ENCODE measurements around the gene KSR1.
A peak's percentile ranks its signal among the peaks of the same experiment; 100 is the strongest.
"Not testable (repeated sequence)": the region's sequence is repeated elsewhere in the genome, so short reads cannot be mapped to it uniquely, and the experiment has no call there.

Gene KSR1

GRCh38 chr17:27646232-27646631 is 190.0 kb downstream of the KSR1 start:
- DNase-seq = no peak

- no peak for DNase-seq
These were observed 191.5 kb downstream of the KSR1 start for GRCh38 chr17:27647765-27648164.

- DNase-seq = not testable (repeated sequence)
These were observed 192.9 kb downstream of the KSR1 start for GRCh38 chr17:27649111-27649571.

DNA sequence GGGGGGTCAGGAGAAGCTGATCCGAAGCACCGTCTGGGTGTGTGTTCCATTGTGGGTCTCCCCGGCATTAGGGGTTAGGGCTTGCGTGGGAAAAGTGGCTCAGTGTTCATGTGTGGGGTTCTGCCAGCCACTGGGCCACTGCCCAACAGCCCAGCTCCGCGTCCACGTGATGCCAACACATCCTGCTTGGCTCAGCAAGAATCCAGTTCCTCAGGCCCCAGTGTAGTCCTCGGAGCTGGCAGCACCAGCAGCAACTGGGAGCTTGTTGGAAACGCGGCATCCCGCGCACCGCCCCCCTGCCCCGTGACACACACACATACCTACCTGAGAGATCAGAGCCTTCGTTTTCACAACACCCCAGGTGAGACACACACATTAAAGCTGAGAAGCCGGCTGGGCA is 193.7 kb downstream of the KSR1 start:
- DNase-seq = no peak

DNA sequence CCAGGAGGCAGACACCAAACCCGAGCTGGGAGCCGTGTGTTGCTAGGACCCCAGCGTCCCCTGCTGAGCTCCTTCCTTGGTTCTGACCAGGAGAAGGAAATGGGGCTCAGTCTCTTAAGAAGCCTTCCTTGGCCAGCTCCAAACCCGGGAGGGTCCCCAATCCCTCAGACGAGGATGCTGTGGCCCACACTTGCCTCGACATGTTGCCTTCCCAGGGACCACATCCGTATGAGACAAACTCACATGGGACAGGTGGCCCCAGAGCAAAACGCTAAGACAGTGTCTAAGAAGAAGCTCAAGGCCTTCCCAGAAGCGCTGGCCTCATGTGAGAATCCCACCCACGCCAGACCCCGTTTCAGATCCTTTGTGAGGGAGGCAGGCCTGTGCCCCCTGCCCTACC is 194.6 kb downstream of the KSR1 start:
- DNase-seq = no peak

GRCh38 chr17:27651411-27652345 is 195.4 kb downstream of the KSR1 start:
- peak; percentile 70 for DNase-seq

- DNase-seq = not testable (repeated sequence)
These were observed 197.3 kb downstream of the KSR1 start for GRCh38 chr17:27653449-27653971.

DNA sequence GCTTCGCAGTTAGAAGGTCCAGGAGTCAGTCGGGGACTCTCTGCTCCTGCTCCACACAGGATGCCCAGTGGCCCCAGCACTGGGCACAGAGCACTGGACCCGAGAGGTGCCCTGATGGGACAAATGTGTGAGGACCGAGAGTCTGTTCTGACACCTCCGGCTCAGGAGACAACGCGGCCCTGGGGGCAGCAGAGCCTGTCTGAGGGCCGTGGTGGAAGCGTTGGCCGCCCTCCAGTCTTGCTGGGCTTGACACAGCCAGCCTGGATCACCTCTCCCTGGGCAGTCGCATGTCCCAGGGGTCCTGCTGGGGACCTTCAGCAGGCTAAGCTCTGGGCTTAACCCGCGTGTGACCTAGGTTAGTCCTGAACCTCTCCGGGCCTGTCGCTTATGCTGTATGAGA is 197.9 kb downstream of the KSR1 start:
- DNase-seq = no peak

DNA sequence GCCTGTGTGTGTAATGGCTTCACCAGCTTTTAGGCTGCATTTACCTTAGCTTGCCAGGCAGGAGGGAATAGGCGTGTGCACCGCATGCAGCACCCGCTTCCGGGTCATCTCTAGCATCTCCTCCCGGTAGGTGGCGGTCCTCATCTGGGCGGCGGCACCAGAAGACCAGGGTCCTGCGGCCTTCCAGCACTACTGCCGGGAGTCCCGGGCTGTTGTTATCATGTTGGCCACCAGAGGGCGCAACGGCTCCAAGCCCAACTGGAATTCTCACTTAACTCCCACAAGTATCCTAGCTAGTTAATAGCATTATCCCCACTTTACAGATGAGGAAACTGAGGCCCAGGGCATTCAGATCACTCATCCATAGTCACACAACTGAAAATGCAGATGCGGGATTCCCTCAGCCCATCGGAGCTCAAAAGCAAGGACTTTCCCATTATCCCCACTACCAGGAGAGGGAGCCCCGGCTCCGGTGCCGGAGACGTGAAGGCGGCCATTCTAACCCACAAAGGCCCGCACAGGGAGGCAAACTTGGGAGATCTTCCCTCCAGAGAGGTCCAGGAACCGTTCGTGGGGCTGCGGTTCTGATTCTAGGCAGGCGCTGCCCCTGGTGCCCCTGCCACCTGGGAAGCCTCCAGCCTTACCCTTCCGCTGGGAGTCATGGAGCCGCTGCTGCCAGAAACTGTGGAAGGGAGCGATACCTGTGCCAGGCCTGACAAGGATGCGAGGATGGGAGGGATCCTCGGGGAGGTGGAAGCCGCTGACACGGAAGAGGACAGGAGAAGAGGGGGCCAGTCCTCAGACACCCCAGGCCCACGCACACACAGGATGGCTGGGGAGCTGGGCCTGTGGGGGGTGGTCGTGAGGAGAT is 198.6 kb downstream of the KSR1 start:
- DNase-seq = peak; percentile 64

GRCh38 chr17:27655525-27656111 is 199.4 kb downstream of the KSR1 start:
- not testable (repeated sequence) for DNase-seq

- DNase-seq = not testable (repeated sequence)
These were observed 200.4 kb downstream of the KSR1 start for GRCh38 chr17:27656620-27657019.

DNA sequence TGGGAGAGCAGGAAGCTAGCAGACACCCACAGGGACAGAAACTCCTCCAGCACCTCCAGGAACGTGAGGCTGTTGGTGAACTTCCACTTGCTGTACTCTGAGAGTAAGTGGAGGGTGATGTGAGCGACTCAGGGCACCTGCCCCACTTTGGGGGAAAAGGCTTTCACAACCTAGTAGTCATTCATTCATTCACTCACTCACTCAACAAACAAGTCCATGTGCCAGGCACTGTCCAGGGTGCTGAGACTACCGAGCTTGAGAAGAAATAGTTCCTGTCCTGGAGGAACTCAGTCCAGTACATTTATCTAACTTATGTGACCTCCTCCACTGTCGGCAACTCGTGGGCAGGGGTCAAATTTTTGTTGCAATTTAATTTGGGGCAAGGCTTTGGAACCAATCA is 201.4 kb downstream of the KSR1 start:
- no peak for DNase-seq

GRCh38 chr17:27659683-27660082 is 203.4 kb downstream of the KSR1 start:
- DNase-seq = no peak

- DNase-seq = no peak
These were observed 204.2 kb downstream of the KSR1 start for GRCh38 chr17:27660436-27660835.

DNA sequence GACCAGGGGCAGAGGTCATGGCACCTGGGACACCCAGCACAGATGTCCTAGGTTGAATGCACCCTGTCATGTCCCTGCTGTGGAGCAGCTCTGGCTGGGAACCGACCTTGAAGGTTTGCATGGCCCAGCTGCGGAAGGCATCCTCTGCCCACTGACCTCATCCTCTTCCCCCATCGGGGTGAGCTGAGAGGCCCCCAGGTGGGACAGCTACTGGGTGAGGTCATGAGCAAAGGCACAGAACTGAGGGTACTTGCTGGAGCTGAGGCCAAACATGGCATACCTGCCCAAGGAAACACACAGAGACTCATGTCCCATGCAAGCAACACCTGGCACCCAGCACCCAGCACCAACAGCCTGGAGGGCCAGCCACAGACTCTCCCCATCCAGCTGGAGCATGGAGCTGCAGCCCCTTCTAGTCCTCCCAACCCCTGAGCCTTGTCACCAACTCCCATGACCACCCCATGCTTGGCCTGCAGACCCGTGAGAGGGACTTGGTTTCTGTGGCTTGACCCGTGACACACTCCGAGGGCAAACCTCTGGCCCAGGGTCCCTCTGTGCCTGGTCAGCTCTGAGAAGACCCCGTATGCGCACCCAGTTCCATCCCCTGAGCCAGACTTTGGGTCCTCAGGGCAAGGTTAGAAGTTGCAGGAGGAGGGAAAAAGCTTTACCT is 207.8 kb downstream of the KSR1 start:
- no peak for DNase-seq

DNA sequence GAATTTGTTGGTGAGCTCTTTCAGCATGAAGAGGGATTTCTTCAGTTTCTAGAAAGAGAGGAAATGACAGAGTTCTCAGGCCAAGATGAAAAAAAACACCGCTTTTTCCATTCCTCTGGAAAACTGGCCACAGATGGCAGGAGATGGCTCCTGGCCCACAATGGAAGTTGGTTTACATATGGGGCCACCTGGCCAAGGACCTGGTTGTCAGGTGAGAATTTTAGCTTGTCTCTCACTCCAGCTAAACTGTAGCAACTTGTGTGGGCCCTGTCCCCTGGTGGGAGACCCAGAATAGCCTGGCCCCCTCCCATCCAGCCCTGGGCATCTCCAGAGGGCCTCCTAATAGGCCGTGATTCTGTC is 208.3 kb downstream of the KSR1 start:
- DNase-seq = no peak

DNA sequence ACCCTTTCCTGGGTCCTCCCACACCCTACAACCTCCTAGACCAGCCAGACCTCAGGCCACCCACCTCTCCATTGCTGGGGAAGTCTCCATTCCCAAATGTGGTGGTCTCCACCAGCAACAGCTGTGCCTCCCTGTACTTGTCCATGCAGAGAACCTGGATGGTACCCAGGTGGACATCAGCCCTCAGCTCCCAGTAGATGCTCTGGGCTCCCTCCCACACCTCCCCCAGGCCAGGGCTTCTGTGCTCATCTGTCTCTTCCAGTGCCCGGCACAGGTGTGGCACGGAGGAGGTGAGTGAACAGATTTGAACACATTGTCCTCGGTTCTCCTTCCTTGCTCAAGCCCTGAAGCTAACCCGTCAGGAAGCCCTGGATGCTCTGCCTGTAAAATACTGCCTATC is 209.3 kb downstream of the KSR1 start:
- no peak for DNase-seq

GRCh38 chr17:27666270-27666669 is 210.0 kb downstream of the KSR1 start:
- DNase-seq = not testable (repeated sequence)

- no peak for DNase-seq
These were observed 210.7 kb downstream of the KSR1 start for GRCh38 chr17:27666831-27667560.

DNA sequence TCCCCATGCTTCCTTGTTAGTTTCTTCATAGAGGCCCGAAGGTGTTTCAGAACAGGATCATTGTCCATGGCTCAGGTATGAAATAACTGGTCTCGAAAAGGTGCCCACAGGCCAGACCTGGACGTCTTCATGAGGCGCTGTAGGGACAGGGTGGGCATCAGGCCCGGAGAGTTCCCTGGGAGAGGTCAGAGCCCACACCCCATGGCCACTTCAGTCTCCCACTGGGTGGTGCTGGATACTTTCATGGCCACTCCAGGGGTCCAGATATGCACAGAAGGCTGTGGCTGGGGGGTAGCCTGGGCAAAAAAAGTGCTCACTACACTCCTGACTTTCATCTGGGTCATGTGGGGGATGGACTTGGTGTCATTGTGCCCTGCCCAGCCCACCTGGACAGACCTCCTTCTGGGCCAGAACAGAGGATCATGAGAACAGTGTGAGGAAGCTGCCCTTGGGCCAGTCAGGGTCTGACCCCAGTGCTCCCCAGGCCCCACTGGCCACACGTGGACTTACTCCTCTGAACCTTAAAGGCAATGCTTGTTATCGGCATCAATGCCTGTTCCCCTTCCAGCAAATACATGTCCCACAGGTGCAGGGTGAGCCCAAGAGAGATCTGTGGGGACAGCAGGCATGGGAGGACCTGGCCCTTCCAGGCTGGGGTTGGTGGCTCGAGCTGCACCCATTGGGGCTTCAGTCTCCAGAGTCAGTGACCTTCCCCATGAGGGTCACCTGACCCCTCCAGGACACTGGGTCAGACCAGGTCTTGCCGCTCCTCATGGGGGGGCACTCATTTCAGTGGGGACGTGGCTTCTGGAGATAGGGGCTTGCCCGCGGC is 211.6 kb downstream of the KSR1 start:
- no peak for DNase-seq

GRCh38 chr17:27668488-27668823 is 212.2 kb downstream of the KSR1 start:
- DNase-seq = no peak

All from activated CD4-positive, alpha-beta T cell treated with anti-CD3 and anti-CD28 coated beads, Interleukin-2, amount 50 U/mL, for 1 hour (primary cell).